C1 segment of cervical spinal cord (tissue), 14 donors: ENCODE data around the gene PDLIM7.

ENCODE experiments used
- DNase-seq, 14 donors: peaks; one replicate each; lab custom pipeline; 2025; lab: John Stamatoyannopoulos, UW

Gene PDLIM7

DNA sequence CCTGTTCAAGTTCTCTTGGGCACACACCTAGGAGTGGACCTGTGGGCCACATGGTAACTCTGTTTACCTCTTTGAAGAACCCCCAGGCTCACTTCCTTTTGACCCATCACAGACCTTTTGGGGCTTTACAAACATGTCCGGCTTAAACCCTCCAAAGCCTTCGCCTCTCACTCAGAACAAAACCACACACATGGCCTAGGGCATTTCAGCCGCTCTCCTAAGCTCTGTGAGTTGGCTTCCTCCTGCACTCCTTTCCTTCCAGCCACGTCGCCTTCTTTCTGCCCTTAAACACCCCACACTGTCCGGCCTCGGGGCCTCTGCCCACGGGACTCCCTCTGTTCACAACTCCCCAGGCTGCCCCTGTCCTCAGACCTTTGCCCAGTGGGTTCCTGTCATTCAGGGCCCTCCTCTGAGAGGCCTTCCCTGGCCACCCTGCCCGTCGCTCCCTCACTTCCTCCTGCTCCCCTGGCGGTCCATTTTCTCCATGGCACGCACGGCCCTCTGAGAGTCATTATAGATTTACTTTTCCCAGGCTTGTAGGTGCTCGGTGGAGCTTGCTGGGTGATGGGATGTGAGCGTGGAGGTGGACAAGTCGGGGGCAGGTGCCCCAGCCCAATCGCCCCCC is 10.3 kb upstream of the PDLIM7 start:
- no peak for DNase-seq

DNA sequence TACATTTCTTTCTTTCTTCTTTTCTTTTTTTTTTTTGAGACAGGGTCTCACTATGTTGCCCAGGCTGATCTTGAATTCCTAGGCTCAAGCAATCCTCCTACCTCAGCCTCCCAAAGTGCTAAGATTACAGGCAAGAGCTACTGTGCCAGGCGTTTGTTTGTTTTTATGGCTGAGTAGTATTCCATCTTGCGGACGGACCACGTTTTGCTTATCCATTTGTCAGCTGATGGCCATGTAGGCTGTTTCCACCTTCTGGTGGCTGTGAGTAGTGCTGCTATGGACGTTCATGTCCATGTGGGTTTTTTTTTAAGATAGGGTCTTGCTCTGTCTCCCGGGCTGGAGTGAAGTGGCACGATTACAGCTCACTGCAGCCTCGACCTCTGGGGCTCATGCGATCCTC is 9.8 kb upstream of the PDLIM7 start:
- DNase-seq, result no peak

DNA sequence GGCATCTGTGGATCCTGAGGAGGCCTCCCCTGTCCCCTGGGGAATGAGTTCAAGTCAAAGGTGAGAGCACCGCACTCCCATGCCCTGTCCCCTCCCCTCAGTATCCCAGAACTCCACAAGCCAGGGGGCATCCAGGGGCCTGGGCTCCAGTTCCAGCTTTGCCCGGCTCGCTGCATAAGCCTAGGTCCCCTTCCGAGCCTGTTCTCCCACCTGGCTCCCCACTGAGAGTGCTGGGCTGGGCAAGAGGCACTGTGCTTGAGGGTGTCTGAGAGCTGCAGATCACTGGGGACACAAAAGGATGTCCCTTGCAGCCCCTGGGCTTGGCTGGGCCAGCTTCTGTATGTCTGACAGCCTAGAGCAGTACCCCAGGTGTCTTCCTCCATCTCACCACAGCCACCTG is 7.7 kb upstream of the PDLIM7 start:
- DNase-seq, result no peak

DNA sequence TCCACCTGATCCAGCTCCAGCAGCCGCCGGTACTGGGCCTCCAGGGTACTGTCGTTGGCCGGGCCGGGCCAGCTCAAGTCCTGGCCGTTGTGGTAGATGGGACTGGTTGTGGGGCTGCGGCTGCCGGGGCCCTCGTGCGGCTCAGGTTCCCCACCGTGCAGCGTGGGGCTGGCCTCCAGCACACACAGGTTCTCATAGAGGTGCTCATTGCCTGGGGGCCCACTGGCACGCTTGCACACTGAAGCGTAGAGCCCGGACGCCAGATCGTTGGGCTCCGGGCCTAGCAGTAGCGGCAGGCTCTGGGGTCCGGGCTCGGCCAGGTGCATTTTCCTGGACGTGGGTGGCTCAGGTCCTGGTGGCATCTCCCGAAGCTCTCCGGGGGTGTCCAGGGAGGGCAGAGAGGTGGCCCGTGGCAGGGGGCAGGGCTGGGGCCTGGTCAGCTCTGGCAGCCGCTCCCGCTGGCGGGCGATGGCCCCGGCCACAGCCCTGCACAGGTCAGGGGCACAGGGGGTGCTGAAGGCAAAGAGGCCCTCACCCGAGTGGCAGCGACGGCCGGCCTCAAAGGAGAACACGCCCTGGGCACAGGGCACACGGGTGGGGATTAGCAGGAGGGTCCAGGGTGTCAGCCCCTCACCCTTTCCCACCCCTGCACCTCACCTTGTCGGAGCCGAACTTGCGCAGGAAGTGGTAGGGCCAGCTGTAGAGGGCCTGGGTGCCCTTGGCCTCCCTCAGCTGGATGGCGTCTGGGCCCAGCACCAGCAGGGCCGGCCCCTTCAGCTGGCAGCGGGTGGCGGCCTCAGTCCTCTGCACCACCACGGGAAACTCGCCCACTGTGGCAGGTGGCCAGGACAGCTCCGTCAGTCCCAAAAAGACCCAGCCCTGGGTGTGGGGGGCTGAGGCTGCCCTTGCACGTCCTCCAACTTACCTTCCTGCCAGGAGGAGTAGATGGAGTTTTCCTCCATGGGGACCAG is 7.0 kb upstream of the PDLIM7 start:
- no peak for DNase-seq

DNA sequence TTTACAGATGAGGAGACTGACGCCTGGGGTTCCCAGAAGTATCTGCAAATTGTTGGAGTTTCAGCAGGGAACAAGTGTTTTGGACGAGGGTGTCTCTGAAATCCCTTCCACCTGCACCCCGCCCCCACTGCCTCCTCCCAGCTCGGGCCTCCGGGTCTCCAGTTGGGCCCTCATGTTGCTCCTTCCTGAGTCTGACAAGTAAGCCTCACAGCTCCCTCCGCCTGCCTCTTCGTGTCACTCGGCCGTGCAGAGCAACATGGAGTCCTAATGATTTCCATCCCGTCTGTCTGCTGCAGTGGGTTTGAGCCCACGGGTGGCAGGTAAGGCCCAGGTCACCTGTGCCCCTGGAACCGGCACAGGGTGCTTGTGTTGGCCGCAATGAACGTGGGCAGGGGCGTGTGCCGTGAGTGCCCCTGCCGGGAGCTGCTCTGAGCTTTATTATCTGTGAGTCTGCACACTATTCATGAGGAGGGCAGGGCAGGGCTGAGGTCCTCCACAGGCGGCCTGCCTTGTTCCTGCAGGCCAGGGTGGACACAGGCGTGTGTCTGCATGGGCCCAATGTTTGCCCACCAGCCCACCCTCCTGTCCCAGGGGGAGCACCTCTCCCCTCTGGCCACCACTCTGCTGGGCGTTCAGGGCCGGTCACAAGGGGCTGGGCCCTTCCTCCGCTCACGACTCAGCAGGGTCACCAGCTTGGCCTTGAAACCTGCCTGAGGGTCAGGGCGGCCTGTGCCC is 6.1 kb upstream of the PDLIM7 start:
- no peak for DNase-seq

DNA sequence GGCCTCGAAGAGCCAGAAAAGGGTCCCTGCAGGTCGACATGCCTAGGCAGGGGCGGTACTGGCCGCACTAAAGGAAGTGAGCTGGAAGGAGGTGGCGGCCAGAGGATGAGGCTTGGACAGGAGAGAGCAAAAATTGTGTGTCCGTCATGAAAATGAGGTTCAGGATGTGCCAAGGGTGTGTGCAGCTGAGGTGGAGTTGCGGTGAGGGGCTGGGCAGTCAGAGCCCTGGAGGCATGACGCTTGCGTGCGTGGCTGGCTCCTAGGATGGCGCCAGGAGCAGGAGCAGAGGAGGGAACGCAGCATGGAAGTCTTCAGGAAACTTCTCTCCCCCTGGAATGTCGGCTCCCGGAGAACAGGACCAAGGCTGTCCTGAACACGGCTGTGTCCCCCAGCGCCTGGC is 5.5 kb upstream of the PDLIM7 start:
- DNase-seq, result no peak

DNA sequence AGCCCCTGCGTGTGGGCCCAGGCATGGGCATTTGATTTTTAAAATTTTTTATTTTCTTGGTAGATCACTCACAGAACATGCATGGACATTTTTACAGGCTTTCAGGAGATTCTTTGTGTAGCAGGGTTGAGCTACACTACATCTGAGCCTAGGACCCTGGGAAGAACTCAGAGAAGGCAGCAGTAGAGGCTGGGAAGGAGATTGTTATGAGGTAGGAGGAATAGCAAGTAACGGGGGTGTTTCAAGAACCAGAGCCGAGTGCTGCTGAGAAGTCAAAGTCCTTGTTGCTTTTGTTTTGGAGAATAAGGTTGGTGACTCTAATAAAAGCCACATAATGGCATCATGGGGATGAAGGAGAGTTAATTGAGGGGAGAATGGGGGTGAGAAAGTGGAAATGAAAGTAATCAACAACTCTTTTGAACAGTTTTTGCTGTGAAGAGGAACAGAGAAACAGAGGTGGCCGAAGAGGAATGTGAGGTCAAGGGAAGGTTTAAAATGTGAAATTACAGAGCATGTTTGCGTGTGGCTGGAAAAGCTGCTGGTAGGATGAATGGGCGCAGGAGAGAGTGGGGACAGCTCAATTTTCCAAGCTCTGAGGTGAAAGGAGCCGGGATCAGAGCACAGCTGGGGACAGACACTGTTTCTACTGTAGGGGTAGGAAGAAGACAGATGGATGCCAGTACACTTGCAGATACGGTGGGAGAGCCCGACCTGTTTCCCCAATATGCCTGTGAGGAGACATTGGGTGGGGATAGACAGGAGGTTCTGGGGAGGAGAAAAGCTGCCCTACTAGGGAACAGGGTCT is 4.7 kb upstream of the PDLIM7 start:
- no peak for DNase-seq

DNA sequence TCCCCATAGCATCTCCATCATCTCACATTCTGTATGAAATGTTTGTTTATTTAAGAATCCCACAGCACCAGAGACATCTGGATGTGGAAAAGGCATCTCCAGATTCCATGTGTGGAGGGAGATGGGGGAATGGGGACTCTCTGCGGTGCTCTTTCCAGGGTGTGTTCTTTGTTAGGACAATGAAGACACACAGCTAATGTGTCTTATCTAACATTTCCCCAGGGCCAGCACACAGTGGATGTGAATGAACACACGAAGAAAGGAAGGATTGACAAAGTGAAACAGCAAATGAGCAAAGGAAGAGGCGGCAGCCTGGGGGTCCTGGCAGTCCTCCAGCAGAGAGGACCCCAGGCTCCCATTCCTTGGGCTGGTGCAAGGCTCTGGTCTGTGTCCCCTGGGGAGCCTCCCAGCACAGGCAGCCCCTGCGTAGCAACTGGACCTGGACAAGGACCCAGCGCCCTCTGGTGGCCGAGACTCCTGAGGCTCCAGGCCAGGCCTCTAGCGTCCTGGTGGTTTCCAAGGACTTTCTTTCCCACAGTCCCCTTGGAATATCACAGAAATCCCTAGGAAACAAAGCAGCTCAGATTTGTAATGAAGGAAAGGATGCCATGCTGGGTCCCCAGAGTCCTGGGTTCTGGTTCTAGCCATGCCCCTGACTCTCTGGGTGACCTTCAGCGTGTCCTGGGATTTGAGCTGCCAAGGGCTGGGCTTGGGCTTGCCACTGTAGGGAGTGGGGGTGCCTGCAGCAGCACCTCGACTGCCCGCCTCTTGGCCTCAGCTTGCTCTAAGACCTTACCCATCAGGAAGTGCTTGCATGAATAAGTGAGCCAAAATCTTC is 3.5 kb upstream of the PDLIM7 start:
- DNase-seq, result peak; percentile 18 to 84 (median 62)

DNA sequence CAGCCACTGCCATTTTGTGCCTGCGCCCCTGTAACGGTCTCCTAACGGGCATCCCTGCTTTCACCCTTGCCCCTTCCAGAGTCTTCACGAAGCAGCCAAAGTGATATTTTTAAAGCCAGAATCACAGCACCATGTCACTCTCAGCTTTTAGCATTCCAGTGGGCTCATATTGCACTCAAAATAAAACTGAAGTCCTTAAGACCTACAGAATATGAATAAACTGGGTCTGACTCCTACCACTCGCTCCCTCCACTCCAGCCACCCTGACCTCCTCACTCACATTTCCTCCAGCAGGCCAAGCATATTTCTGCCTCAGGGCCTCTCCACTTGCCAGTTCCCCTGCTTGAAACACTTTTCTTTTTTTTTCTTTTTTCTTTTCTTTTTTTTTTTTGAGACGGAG is 2.4 kb upstream of the PDLIM7 start:
- DNase-seq, result no peak

DNA sequence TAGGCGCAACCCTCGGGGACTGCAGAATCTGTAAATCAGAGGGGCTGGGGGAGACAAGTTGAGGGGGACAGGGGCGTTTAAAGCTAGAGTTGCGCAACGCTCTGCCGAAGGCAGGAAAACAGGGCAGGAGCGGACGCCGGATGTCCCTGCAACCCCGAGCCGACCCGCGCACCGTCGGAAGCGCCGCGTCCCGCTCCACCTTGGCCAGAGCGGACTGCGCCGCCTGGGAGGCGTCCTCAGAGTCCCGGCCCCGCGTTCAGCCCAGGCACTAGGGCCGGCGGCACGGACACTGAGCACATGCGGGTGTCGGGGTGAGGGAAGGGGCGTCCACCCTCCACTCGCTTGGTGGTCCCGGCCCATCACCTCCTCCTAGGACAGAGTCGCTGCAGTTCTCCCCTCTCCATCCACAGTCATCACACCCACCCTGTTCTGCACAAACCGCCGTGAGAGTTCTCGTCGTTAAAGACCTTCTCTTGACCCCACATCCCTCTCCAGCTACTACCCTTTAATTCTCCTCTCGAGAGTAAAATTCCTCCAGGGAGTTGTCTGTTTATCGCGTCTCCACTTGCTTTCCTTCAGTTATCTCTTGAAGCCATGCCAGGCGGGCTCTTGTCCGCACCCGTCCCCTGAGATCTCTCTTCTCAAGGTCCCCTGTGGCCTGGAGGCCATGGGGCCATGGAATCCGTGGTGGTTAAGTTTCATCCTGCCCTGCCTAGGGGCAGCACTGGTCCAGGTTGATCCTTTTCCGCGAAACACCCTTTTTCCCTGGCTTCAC is 796 bp upstream of the PDLIM7 start:
- no peak for DNase-seq

DNA sequence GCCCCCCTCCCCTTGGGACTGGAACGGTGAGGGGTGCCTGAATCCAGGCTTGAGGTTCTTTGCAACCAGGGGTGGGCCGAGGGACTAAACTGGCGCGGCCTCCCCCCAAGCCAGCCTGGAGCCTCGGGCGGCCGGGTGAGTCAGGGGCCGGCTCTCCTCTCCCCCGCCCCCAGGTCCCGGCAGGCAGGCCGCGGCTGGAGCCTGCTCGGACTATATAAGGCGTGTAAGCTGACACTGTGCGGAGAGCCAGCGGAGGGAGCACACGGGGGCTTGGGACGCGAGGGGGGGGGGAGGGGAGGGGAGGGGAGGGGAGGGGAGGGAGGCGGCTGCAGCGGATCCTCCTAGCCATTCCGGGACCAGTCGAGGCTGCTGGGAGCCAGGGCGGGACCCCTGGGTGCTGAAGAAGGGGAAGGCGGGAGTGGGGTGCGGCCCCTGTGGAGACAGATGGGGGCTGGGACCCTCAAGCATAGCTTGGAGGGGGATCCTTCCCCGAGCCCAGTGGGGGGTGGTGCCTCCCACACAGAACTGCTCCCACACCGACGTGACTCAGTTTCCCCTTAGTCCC is 595 bp downstream of the PDLIM7 start:
- DNase-seq, result peak in 1 of 14 donors; percentile 46

DNA sequence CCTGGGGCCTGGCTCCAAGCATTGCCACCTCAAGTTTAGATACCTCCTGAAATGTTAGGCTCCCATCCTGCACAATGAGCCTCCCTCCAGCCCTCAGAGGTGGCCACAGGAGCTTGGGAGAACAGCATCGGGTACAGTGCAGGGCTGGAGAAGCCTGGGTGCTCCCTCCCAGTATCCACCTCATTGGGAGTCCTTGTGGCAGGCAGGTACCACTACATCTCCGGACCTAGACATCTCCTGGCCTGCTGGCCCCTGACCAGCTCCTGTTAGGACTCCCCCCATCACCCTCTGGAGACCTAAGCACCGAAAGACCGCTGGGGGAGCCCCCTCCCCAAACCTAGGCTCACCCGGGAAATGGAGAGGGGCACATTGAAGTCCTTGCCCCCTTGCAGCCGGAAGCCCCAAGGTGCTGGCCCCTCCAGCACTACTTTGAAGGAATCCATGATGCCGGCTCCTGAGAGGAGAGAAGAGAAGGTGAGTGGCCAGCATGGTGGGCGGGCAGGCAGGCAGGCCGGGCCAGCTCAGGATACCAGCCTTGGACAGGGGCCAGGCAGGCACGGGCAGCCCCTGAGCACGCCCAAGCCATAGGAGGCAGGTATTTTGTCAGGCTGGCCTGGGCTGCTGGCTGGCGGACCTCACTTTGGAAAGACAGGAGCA is 1.2 kb downstream of the PDLIM7 start:
- no peak for DNase-seq

DNA sequence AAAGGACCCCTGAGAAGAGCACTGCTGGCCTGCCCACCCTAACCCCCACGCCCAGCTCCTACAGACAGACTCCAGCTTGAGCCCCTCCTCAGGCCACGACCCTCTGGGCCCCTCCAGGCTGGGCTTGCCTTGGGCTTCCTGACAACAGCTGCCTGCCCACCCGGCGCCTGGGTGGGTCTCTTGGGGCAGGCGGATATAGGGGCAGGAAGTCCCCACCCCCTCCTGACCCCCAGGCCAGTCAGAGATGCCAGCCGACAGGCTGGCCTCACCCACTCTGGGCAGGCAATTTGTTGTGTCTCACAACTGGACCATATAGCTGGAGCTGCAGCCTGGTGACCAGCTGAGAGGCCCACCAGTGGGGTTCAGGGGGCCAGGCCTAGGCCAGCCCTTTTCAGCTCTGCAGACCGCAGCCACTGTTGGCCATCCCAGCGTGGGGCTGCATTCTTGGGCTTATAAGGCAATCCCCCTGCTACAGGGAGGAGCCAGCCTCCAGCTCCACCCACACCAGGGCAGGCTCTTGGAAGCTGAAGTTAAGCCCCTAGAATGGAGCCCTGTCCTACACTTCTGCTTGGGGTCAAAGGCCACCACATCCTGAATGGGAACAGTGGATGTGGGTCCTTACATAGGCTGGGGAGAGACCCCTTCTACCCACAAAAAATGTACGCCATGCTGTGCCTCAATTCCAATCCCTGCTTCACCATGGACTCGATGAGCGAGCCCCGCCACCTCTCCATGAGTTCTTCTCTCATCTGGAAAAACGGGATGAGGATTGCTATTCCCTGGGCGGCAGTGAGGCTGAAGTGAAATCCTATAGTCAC is 2.0 kb downstream of the PDLIM7 start:
- no peak for DNase-seq

DNA sequence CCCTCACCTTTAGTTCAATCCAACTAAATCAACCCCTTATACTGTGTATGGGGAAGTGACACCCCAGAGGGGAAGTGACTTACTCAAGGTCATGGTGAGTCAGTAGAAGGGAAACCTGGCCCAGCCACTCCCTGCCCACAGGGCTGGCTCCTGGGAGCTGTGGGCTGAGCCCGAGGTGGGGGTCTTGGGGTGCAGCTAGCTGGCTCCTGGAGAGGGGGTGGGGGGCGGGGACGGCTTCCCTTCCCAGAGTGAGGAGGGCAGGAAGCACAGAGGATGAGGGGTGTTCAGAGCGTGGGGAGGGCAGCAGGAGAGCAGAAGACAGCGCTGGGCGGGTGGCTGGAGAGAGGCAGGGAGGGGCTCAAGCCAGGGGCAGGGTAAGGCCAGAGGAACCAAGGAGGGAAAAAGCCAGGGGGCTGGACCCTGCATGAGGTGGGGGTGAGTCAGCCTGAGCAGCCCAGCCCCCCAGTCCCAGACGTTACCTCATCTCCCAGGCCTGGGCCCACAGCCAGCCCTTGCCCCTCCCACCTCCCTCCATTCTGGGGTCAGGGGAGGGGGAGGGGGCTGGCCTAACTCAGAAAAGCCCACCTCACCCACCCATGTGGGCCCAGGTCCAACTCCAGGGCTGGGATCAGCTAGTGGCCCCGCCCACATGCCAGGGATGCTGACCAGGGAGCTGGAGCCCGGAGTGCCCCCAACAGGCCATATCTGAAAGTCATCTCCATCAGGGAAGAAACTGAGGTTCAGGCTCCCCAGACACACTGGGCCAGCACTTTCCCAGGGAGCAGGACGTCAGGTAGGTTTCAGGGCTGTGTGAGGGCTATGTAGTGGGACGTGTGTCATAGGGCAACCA is 2.8 kb downstream of the PDLIM7 start:
- peak in 1 of 14 donors; percentile 57 for DNase-seq

DNA sequence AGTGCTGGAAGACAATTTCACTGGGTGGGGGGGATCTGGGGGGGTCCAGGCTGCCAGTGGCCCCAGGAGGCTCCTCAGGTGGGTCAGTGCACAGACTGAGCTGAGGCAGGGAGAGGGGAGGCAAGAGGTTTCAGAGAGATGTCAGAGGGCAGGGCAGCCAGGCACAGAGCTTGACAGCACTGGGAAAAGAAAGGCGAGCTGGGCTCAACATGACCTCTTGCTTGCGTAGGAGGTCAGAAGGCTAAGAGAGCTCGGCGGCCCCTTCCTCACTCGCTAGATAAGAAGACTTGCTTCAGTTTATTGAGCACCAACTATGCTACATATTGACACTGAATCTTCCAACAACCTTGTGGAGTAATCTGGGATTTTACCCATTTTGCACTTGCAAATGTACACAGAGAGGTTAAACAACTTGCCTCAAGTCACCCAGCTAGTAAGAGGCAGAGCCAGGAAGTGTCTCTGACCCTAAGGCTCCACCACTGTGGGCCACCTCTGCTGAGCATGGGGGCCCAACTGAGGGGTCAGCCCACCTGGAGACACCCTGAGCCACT is 3.5 kb downstream of the PDLIM7 start:
- no peak for DNase-seq

DNA sequence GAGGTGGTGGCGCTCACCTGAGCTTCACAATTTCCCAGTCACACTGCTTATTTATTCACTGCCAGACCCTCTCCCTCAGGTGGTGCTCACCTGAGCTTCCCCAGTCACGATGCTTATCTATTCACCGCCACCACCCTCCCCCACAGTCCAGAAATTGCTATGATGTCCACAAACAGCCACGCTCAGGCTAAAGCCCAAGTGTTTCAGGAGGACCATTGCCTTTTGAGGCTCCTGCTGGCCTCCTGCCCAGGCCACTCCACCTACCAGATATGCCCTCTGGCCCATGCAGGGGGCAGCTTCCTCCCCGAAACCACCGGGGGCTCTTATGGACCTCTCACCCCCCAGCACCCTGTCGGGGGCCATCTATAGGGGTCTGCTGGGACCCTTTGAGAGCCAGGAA is 4.6 kb downstream of the PDLIM7 start:
- no peak for DNase-seq
